Endothelial cell (in vitro differentiated cells): ENCODE data around the gene GATAD1. TPM values are rescaled to one million over a fixed set of nuclear protein-coding genes. Genes with fewer than 3 reads are reported as not detected.
"Not testable (repeated sequence)": the region's sequence is repeated elsewhere in the genome, so short reads cannot be mapped to it uniquely, and the experiment has no call there.

Experiments
- DNase-seq: peaks from one replicate; pipeline ENCODE4 v3.0.0; 2021; ENCODE audit warnings: low spot score
- H3K27ac Mint-ChIP-seq: one replicate; pipeline ENCODE4 v1.8.0; 2021; ENCODE audit warnings: mixed read lengths, inconsistent platforms; ENCODE audit not compliant: unreplicated experiment
- H3K27me3 Mint-ChIP-seq: one replicate; pipeline ENCODE4 v1.8.0; 2021; ENCODE audit warnings: mild to moderate bottlenecking, moderate library complexity, mixed read lengths, inconsistent platforms; ENCODE audit not compliant: unreplicated experiment
- H3K36me3 Mint-ChIP-seq: one replicate; pipeline ENCODE4 v1.8.0; 2021; ENCODE audit warnings: mild to moderate bottlenecking, low read depth, mixed read lengths, inconsistent platforms; ENCODE audit not compliant: unreplicated experiment
- H3K4me1 Mint-ChIP-seq: one replicate; pipeline ENCODE4 v1.8.0; 2021; ENCODE audit warnings: mild to moderate bottlenecking, mixed read lengths, inconsistent platforms; ENCODE audit not compliant: unreplicated experiment
- H3K4me3 Mint-ChIP-seq: one replicate; pipeline ENCODE4 v1.8.0; 2021; ENCODE audit warnings: mild to moderate bottlenecking, mixed read lengths, inconsistent platforms; ENCODE audit not compliant: unreplicated experiment
- H3K9me3 Mint-ChIP-seq: one replicate; pipeline ENCODE4 v1.8.0; 2021; ENCODE audit warnings: mixed read lengths, inconsistent platforms; ENCODE audit not compliant: unreplicated experiment
- CTCF ChIP-seq: fragments of 200-600 bp; sonication (generic); IDR thresholded peaks from one replicate; pipeline ENCODE4 v1.5.0; 2021; ENCODE audit warnings: antibody characterized with exemption; ENCODE audit not compliant: unreplicated experiment
- total RNA-seq: library from RNA; stranded (reverse); fragmentation: NEBNext Ultra II Directional; extraction: Animal tissue kit (Norgen Biotek cat#: 25700); gene quantifications from one replicate; pipeline ENCODE4 v1.2.1, GENCODE V29; 2021; ENCODE audit not compliant: unreplicated experiment

The GATAD1 gene
- total RNA-seq, 1 donor from 2014 or later: 22.7 TPM

- DNase-seq: no peak
- H3K27me3 Mint-ChIP-seq: peaks cover 4% of the 10 kb centered on the region
- no peaks in the 10 kb centered on the region for H3K4me1 Mint-ChIP-seq
- no peaks in the 10 kb centered on the region for H3K36me3 Mint-ChIP-seq
- H3K4me3 Mint-ChIP-seq: no peak overlapping the region
- no peak overlapping the region for H3K27ac Mint-ChIP-seq
- no peaks in the 10 kb centered on the region for H3K9me3 Mint-ChIP-seq
- no peak for TF ChIP-seq CTCF
These were observed 10.5 kb upstream of the GATAD1 start for GRCh38 chr7:92436612-92437445.

GRCh38 chr7:92437956-92438491 is 9.3 kb upstream of the GATAD1 start:
- no peaks in the 10 kb centered on the region for H3K4me1 Mint-ChIP-seq
- no peak for TF ChIP-seq CTCF
- no peak overlapping the region for H3K27ac Mint-ChIP-seq
- no peaks in the 10 kb centered on the region for H3K9me3 Mint-ChIP-seq
- no peaks in the 10 kb centered on the region for H3K36me3 Mint-ChIP-seq
- H3K4me3 Mint-ChIP-seq: no peak overlapping the region
- DNase-seq: no peak
- H3K27me3 Mint-ChIP-seq: peaks cover 4% of the 10 kb centered on the region

GRCh38 chr7:92442720-92443119 is 4.6 kb upstream of the GATAD1 start:
- not testable (repeated sequence) for DNase-seq, H3K4me3 Mint-ChIP-seq, H3K27me3 Mint-ChIP-seq, H3K27ac Mint-ChIP-seq, H3K4me1 Mint-ChIP-seq, H3K36me3 Mint-ChIP-seq, H3K9me3 Mint-ChIP-seq

- H3K4me1 Mint-ChIP-seq: peaks cover 7% of the 10 kb centered on the region
- no peaks in the 10 kb centered on the region for H3K9me3 Mint-ChIP-seq
- DNase-seq: no peak
- H3K27ac Mint-ChIP-seq: peak overlapping the region; percentile 4
- peaks cover 2% of the 10 kb centered on the region for H3K27me3 Mint-ChIP-seq
- TF ChIP-seq CTCF: no peak
- H3K4me3 Mint-ChIP-seq: peak overlapping the region; percentile 85
- peaks cover 12% of the 10 kb centered on the region for H3K36me3 Mint-ChIP-seq
These were observed 375 bp upstream of the GATAD1 start for GRCh38 chr7:92446869-92447344.

- peaks cover 14% of the 10 kb centered on the region for H3K36me3 Mint-ChIP-seq
- H3K9me3 Mint-ChIP-seq: no peaks in the 10 kb centered on the region
- peak overlapping the region; percentile 76 for H3K27ac Mint-ChIP-seq
- H3K27me3 Mint-ChIP-seq: peaks cover 2% of the 10 kb centered on the region
- H3K4me3 Mint-ChIP-seq: peak overlapping the region; percentile 88
- peak; percentile 12 for DNase-seq
- no peak for TF ChIP-seq CTCF
- H3K4me1 Mint-ChIP-seq: peaks cover 7% of the 10 kb centered on the region
These were observed 994 bp downstream of the GATAD1 start for GRCh38 chr7:92448205-92448747.
